Omental fat pad (tissue), 4 donors: ENCODE results near the gene ACOX3. TPM values are rescaled to one million over a fixed set of nuclear protein-coding genes. Genes with fewer than 3 reads are reported as not detected.

Experiments
- ATAC-seq: fragments of 150-250 bp; one replicate; pipeline ENCODE4 v1.9.1; 2016; ENCODE audit warnings: mild to moderate bottlenecking, moderate library complexity; ENCODE audit not compliant: low FRiP score
- DNase-seq: peaks from one replicate; pipeline ENCODE4 v3.0.0-alpha.2; 2019; ENCODE audit warnings: low spot score
- CTCF ChIP-seq, 3 donors: fragments of 450-650 bp; IDR thresholded peaks; one replicate each; pipeline ENCODE4 v1.5.1; 2016 to 2017; ENCODE audit warnings: antibody characterized with exemption in 3 of 3, mild to moderate bottlenecking in 3 of 3, moderate library complexity in 2 of 3
- total RNA-seq, 4 donors: library from RNA; depleted of rRNA; stranded (reverse); fragments of >200 nt; gene quantifications; one replicate each; pipeline ENCODE4 v1.1.0, GENCODE V29; 2016

Gene ACOX3
- total RNA-seq, 4 donors from 2014 or later = 14.7 to 28.2 (median 23.6) TPM

- no peak for DNase-seq
- no peak for ATAC-seq
- TF ChIP-seq CTCF (IDR thresholded peaks at IDR 0.05) = no peak
Measured at GRCh38 chr4:8434251-8435073, 6.1 kb downstream of the ACOX3 start.

GRCh38 chr4:8433136-8433535 lies 7.4 kb downstream of the ACOX3 start:
- ATAC-seq = no peak
- no peak for DNase-seq
- no peak for TF ChIP-seq CTCF (IDR thresholded peaks at IDR 0.05)

GRCh38 chr4:8431553-8431952 lies 9.0 kb downstream of the ACOX3 start:
- no peak for TF ChIP-seq CTCF (IDR thresholded peaks at IDR 0.05)
- no peak for ATAC-seq

GRCh38 chr4:8428288-8429097 lies 12.0 kb downstream of the ACOX3 start:
- peak; percentile 95 for ATAC-seq
- TF ChIP-seq CTCF (IDR thresholded peaks at IDR 0.05) = no peak
- DNase-seq = peak; percentile 66

More at GRCh38 chr4:8431553-8431952, 9.0 kb downstream of the ACOX3 start:
- no peak for DNase-seq

GRCh38 chr4:8427761-8428287 lies 12.7 kb downstream of the ACOX3 start:
- DNase-seq (no peak), ATAC-seq (peak; percentile 29)
- no peak for TF ChIP-seq CTCF (IDR thresholded peaks at IDR 0.05)

- DNase-seq (no peak), ATAC-seq (no peak)
- TF ChIP-seq CTCF (IDR thresholded peaks at IDR 0.05) = no peak
Measured at GRCh38 chr4:8427262-8427661, 13.3 kb downstream of the ACOX3 start.
